ENCODE data around the gene PUS7L.

PUS7L gene

DNA sequence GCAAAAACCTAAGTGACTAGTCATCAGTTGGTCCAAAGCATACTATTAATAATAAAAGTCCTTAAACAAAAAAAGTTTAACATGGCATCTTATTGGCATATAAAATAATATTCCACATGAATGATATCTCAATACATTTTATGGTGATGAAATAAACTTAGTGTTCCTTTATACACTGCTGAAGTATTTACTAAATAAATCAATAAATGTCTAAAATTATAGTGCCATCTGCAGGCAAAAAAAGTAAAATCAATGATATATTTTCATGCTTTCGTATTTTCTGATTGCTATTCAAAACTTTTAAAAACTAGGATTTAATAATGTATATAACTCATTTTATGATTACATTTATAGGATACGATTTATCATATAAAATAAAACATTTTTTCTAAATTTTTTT lies 30.5 kb downstream of the PUS7L start:
- Histone ChIP-seq H3K27ac (ENCODE audit: extremely low read depth, low read depth, low read length) (no peak overlapping the region), H3K9me3 (ENCODE audit: control insufficient read depth, insufficient read depth, low read depth, low read length) (no peaks in the 10 kb centered on the region), H3K4me1 (ENCODE audit: control insufficient read depth, insufficient read depth, low read length) (no peaks in the 10 kb centered on the region), H3K36me3 (ENCODE audit: control insufficient read depth in 2 of 2, insufficient read depth in 1 of 2, low read length in 2 of 2) (peaks cover 7 to 28% of the 10 kb centered on the region in 2 experiments; a peak in 2 of 3 replicates), H3K4me3 (ENCODE audit: low read depth, low read length) (no peak overlapping the region)
- ChIA-PET CTCF (interaction anchor here (0.7 to 1.3 kb wide), 4 partner anchors 9 to 227 kb away, joined by 3 read pairs; no protein-coding TSS in a partner anchor), POLR2A (no interaction called here)
- peak; percentile 25 for TF ChIP-seq ZNF654 (tag by site-specific recombination; IDR thresholded peaks at IDR 0.05; ENCODE audit: low read depth)
- TF ChIP-seq FEZF1 (tag by site-specific recombination; IDR thresholded peaks at IDR 0.05) = no peak
- TF ChIP-seq, protein P1, sequence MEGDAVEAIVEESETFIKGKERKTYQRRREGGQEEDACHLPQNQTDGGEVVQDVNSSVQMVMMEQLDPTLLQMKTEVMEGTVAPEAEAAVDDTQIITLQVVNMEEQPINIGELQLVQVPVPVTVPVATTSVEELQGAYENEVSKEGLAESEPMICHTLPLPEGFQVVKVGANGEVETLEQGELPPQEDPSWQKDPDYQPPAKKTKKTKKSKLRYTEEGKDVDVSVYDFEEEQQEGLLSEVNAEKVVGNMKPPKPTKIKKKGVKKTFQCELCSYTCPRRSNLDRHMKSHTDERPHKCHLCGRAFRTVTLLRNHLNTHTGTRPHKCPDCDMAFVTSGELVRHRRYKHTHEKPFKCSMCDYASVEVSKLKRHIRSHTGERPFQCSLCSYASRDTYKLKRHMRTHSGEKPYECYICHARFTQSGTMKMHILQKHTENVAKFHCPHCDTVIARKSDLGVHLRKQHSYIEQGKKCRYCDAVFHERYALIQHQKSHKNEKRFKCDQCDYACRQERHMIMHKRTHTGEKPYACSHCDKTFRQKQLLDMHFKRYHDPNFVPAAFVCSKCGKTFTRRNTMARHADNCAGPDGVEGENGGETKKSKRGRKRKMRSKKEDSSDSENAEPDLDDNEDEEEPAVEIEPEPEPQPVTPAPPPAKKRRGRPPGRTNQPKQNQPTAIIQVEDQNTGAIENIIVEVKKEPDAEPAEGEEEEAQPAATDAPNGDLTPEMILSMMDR (tag by site-specific recombination; IDR thresholded peaks at IDR 0.05) = 0 out of 2 replicates have a peak, but pooled peaks have one; percentile 13

DNA sequence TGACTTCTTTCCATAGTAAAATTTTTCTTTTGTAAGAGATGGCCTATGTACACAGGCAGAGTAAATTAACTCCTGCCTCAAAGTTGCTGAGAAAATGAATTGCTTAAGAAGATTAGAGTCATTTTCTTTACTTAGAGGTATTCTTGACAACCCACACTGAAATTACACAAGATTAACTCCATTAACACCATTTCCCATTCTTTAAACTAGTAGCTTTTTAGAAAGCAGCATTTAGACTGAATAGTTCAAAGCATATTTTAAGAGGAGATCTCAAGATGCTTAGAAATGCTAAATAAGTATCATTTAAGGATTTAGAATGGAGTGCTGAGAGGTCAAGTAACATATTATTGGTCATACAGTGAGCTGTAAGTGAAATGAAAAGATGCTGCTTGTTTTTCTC lies 35.5 kb downstream of the PUS7L start:
- CTCF ChIA-PET = no interaction called here
- no peak overlapping the region for H3K4me3 ChIP-seq (ENCODE audit: low read depth, low read length)
- H3K4me1 ChIP-seq (ENCODE audit: control insufficient read depth, insufficient read depth, low read length) = no peaks in the 10 kb centered on the region
- H3K36me3 ChIP-seq (ENCODE audit: control insufficient read depth in 2 of 2, insufficient read depth in 1 of 2, low read length in 2 of 2) = peaks cover 0 to 5% of the 10 kb centered on the region in 2 experiments; a peak in 1 of 3 replicates
- no peaks in the 10 kb centered on the region for H3K9me3 ChIP-seq (ENCODE audit: control insufficient read depth, insufficient read depth, low read depth, low read length)
- TF ChIP-seq TRIM28 (IDR thresholded peaks at IDR 0.05; ENCODE audit: borderline replicate concordance, low read length) (no peak), ZNF76 (tag by site-specific recombination; IDR thresholded peaks at IDR 0.05; ENCODE audit: borderline replicate concordance, low read depth) (no peak), ZNF391 (tag by site-specific recombination; IDR thresholded peaks at IDR 0.05; ENCODE audit: borderline replicate concordance, low read depth) (no peak), ZNF341 (tag by site-specific recombination; IDR thresholded peaks at IDR 0.05; ENCODE audit: low read depth) (no peak), ZNF776 (tag by site-specific recombination; IDR thresholded peaks at IDR 0.05; ENCODE audit: borderline replicate concordance) (no peak), SP3 (tag by site-specific recombination; IDR thresholded peaks at IDR 0.05) (no peak), ZNF169 (tag by site-specific recombination; IDR thresholded peaks at IDR 0.05) (no peak), ZNF146 (tag by site-specific recombination; IDR thresholded peaks at IDR 0.05) (no peak), ZFHX2 (tag by site-specific recombination; conservative IDR thresholded peaks at IDR 0.05) (no peak)
- TF ChIP-seq, protein P2, sequence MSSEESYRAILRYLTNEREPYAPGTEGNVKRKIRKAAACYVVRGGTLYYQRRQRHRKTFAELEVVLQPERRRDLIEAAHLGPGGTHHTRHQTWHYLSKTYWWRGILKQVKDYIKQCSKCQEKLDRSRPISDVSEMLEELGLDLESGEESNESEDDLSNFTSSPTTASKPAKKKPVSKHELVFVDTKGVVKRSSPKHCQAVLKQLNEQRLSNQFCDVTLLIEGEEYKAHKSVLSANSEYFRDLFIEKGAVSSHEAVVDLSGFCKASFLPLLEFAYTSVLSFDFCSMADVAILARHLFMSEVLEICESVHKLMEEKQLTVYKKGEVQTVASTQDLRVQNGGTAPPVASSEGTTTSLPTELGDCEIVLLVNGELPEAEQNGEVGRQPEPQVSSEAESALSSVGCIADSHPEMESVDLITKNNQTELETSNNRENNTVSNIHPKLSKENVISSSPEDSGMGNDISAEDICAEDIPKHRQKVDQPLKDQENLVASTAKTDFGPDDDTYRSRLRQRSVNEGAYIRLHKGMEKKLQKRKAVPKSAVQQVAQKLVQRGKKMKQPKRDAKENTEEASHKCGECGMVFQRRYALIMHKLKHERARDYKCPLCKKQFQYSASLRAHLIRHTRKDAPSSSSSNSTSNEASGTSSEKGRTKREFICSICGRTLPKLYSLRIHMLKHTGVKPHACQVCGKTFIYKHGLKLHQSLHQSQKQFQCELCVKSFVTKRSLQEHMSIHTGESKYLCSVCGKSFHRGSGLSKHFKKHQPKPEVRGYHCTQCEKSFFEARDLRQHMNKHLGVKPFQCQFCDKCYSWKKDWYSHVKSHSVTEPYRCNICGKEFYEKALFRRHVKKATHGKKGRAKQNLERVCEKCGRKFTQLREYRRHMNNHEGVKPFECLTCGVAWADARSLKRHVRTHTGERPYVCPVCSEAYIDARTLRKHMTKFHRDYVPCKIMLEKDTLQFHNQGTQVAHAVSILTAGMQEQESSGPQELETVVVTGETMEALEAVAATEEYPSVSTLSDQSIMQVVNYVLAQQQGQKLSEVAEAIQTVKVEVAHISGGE (tag by site-specific recombination; conservative IDR thresholded peaks at IDR 0.05; ENCODE audit: low read depth) = no peak
- H3K27ac ChIP-seq (ENCODE audit: extremely low read depth, low read depth, low read length) = no peak overlapping the region
- POLR2A ChIA-PET = no interaction called here

DNA sequence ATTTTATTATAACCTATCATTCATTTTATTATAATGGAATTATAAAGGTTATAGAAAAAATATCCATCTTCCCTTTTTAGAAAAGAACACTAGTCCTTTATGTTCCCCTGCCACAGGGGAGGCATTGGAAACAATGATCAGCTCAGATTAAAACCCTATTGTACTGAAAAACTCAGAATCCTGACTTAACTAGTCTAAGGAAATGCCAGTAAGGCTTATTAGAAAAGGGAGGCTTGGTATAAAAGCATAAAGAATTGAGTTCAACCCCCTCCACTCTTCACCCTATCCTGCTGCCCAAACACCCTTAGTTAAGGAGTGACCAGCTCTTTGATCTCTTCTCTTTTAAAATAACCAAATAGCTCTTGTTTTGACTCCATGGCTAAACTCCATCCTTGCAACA lies 36.0 kb downstream of the PUS7L start:
- TF ChIP-seq ZNF707 (tag by site-specific recombination; IDR thresholded peaks at IDR 0.05) (no peak), ZFHX2 (tag by site-specific recombination; conservative IDR thresholded peaks at IDR 0.05) (no peak), ZNF138 (tag by site-specific recombination; IDR thresholded peaks at IDR 0.05; ENCODE audit: borderline replicate concordance) (no peak), ZBTB48 (tag by site-specific recombination; IDR thresholded peaks at IDR 0.05) (no peak), ZNF610 (tag by site-specific recombination; IDR thresholded peaks at IDR 0.05; ENCODE audit: borderline replicate concordance) (no peak), ZNF510 (tag by site-specific recombination; IDR thresholded peaks at IDR 0.05; ENCODE audit: insufficient replicate concordance) (no peak)
- TF ChIP-seq, protein P3, sequence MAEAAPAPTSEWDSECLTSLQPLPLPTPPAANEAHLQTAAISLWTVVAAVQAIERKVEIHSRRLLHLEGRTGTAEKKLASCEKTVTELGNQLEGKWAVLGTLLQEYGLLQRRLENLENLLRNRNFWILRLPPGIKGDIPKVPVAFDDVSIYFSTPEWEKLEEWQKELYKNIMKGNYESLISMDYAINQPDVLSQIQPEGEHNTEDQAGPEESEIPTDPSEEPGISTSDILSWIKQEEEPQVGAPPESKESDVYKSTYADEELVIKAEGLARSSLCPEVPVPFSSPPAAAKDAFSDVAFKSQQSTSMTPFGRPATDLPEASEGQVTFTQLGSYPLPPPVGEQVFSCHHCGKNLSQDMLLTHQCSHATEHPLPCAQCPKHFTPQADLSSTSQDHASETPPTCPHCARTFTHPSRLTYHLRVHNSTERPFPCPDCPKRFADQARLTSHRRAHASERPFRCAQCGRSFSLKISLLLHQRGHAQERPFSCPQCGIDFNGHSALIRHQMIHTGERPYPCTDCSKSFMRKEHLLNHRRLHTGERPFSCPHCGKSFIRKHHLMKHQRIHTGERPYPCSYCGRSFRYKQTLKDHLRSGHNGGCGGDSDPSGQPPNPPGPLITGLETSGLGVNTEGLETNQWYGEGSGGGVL (tag by site-specific recombination; IDR thresholded peaks at IDR 0.05) = no peak
- TF ChIP-seq, protein P4, sequence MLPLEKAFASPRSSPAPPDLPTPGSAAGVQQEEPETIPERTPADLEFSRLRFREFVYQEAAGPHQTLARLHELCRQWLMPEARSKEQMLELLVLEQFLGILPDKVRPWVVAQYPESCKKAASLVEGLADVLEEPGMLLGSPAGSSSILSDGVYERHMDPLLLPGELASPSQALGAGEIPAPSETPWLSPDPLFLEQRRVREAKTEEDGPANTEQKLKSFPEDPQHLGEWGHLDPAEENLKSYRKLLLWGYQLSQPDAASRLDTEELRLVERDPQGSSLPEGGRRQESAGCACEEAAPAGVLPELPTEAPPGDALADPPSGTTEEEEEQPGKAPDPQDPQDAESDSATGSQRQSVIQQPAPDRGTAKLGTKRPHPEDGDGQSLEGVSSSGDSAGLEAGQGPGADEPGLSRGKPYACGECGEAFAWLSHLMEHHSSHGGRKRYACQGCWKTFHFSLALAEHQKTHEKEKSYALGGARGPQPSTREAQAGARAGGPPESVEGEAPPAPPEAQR (tag by site-specific recombination; IDR thresholded peaks at IDR 0.05) = no peak
- TF ChIP-seq, protein P5, sequence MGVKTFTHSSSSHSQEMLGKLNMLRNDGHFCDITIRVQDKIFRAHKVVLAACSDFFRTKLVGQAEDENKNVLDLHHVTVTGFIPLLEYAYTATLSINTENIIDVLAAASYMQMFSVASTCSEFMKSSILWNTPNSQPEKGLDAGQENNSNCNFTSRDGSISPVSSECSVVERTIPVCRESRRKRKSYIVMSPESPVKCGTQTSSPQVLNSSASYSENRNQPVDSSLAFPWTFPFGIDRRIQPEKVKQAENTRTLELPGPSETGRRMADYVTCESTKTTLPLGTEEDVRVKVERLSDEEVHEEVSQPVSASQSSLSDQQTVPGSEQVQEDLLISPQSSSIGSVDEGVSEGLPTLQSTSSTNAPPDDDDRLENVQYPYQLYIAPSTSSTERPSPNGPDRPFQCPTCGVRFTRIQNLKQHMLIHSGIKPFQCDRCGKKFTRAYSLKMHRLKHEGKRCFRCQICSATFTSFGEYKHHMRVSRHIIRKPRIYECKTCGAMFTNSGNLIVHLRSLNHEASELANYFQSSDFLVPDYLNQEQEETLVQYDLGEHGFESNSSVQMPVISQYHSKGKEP (tag by site-specific recombination; IDR thresholded peaks at IDR 0.05) = no peak
- no peak overlapping the region for H3K4me3 ChIP-seq (ENCODE audit: low read depth, low read length)
- H3K27ac ChIP-seq (ENCODE audit: extremely low read depth, low read depth, low read length) = no peak overlapping the region
- ChIA-PET CTCF (no interaction called here), POLR2A (no interaction called here)
- no peaks in the 10 kb centered on the region for H3K9me3 ChIP-seq (ENCODE audit: control insufficient read depth, insufficient read depth, low read depth, low read length)
- peaks cover 0 to 5% of the 10 kb centered on the region in 2 experiments; a peak in 1 of 3 replicates for H3K36me3 ChIP-seq (ENCODE audit: control insufficient read depth in 2 of 2, insufficient read depth in 1 of 2, low read length in 2 of 2)
- H3K4me1 ChIP-seq (ENCODE audit: control insufficient read depth, insufficient read depth, low read length) = no peaks in the 10 kb centered on the region
